ENCODE results near the gene ROBO1.

The ROBO1 gene

GRCh38 chr3:78872195-78872594 is 895.6 kb downstream of the ROBO1 start:
- DNase-seq (ENCODE audit: low spot score), result no peak

GRCh38 chr3:78871048-78871447 is 896.8 kb downstream of the ROBO1 start:
- DNase-seq (ENCODE audit: low spot score), result no peak

- DNase-seq (ENCODE audit: low spot score), result no peak
Observed at GRCh38 chr3:78870484-78870883, 897.3 kb downstream of the ROBO1 start.

- DNase-seq (ENCODE audit: low spot score), result no peak
Observed at GRCh38 chr3:78868570-78868969, 899.2 kb downstream of the ROBO1 start.

GRCh38 chr3:78867409-78868372 is 900.1 kb downstream of the ROBO1 start:
- no peak for DNase-seq (ENCODE audit: low spot score)

GRCh38 chr3:78863306-78864203 is 904.2 kb downstream of the ROBO1 start:
- no peak for DNase-seq (ENCODE audit: low spot score)

- DNase-seq (ENCODE audit: low spot score), result no peak
Observed at GRCh38 chr3:78861156-78861555, 906.6 kb downstream of the ROBO1 start.

GRCh38 chr3:78860567-78860966 is 907.2 kb downstream of the ROBO1 start:
- no peak for DNase-seq (ENCODE audit: low spot score)

- DNase-seq (ENCODE audit: low spot score), result no peak
Observed at GRCh38 chr3:78858910-78859309, 908.9 kb downstream of the ROBO1 start.

- DNase-seq (ENCODE audit: low spot score), result no peak
Observed at GRCh38 chr3:78858174-78858573, 909.6 kb downstream of the ROBO1 start.

- DNase-seq (ENCODE audit: low spot score), result no peak
Observed at GRCh38 chr3:78857494-78858111, 910.2 kb downstream of the ROBO1 start.

GRCh38 chr3:78856164-78856563 is 911.6 kb downstream of the ROBO1 start:
- no peak for DNase-seq (ENCODE audit: low spot score)

- DNase-seq (ENCODE audit: low spot score), result no peak
Observed at GRCh38 chr3:78855190-78855589, 912.6 kb downstream of the ROBO1 start.

- no peak for DNase-seq (ENCODE audit: low spot score)
Observed at GRCh38 chr3:78848392-78849288, 919.2 kb downstream of the ROBO1 start.

GRCh38 chr3:78847603-78848002 is 920.2 kb downstream of the ROBO1 start:
- DNase-seq (ENCODE audit: low spot score), result no peak

GRCh38 chr3:78847203-78847602 is 920.6 kb downstream of the ROBO1 start:
- DNase-seq (ENCODE audit: low spot score), result no peak

- no peak for DNase-seq (ENCODE audit: low spot score)
Observed at GRCh38 chr3:78846718-78847117, 921.1 kb downstream of the ROBO1 start.

- DNase-seq (ENCODE audit: low spot score), result no peak
Observed at GRCh38 chr3:78845605-78846004, 922.2 kb downstream of the ROBO1 start.

GRCh38 chr3:78844307-78844706 is 923.5 kb downstream of the ROBO1 start:
- DNase-seq (ENCODE audit: low spot score), result no peak

GRCh38 chr3:78839693-78840092 is 928.1 kb downstream of the ROBO1 start:
- no peak for DNase-seq (ENCODE audit: low spot score)

GRCh38 chr3:78838362-78838761 is 929.4 kb downstream of the ROBO1 start:
- no peak for DNase-seq (ENCODE audit: low spot score)

Data from NAMALWA (cell line).